Measurements from ENCODE around the gene ZC3HAV1. TPM values are rescaled to one million over a fixed set of nuclear protein-coding genes. Genes with fewer than 3 reads are reported as not detected.

The ZC3HAV1 gene
- total RNA-seq, 2 experiments from 2014 or later, result 47.4 to 52.4 TPM

- no peak overlapping the region for H2AFZ ChIP-seq (ENCODE audit: low read length)
- no peak for TF ChIP-seq EZH2phosphoT487 (IDR thresholded peaks at IDR 0.05; ENCODE audit: borderline replicate concordance, low read depth, low read length)
- TF ChIP-seq, protein P1, sequence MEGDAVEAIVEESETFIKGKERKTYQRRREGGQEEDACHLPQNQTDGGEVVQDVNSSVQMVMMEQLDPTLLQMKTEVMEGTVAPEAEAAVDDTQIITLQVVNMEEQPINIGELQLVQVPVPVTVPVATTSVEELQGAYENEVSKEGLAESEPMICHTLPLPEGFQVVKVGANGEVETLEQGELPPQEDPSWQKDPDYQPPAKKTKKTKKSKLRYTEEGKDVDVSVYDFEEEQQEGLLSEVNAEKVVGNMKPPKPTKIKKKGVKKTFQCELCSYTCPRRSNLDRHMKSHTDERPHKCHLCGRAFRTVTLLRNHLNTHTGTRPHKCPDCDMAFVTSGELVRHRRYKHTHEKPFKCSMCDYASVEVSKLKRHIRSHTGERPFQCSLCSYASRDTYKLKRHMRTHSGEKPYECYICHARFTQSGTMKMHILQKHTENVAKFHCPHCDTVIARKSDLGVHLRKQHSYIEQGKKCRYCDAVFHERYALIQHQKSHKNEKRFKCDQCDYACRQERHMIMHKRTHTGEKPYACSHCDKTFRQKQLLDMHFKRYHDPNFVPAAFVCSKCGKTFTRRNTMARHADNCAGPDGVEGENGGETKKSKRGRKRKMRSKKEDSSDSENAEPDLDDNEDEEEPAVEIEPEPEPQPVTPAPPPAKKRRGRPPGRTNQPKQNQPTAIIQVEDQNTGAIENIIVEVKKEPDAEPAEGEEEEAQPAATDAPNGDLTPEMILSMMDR (conservative IDR thresholded peaks at IDR 0.05; ENCODE audit: low read length), result no peak
- H3K4me2 ChIP-seq (ENCODE audit: low read length), result no peak overlapping the region
- H3K4me3 ChIP-seq (ENCODE audit: low read depth, low read length, poor library complexity, severe bottlenecking), result no peak overlapping the region
- peaks cover 27% of the 10 kb centered on the region; the same call in 1 of the 2 replicates for H3K79me2 ChIP-seq (ENCODE audit: insufficient read depth, low read depth, low read length)
- no peaks in the 10 kb centered on the region for H4K20me1 ChIP-seq (ENCODE audit: insufficient read depth, low read length)
- no peak overlapping the region for H3K27ac ChIP-seq (ENCODE audit: low read depth, low read length, poor library complexity, severe bottlenecking)
- POLR2A ChIA-PET, result interaction anchor here (0.6 to 1.2 kb wide), 6 partner anchors 13 to 1608 kb away, joined by 3 to 9 read pairs (median 4); no protein-coding TSS in a partner anchor
- BruUV-seq (replicated peaks), result no TSS peak
- peaks cover 89% of the 10 kb centered on the region for H3K36me3 ChIP-seq (ENCODE audit: insufficient read depth, low read length)
- H3K4me1 ChIP-seq (ENCODE audit: insufficient read depth, low read length, poor library complexity, severe bottlenecking), result peaks cover 3% of the 10 kb centered on the region
- intact Hi-C loops (cut with micrococcal nuclease; ENCODE audit: unreplicated experiment), result no loop called here
- DNase-seq (ENCODE audit: low spot score), result no peak
- peaks cover 20% of the 10 kb centered on the region; the same call in 1 of the 2 replicates for H3K9me3 ChIP-seq (ENCODE audit: low read length)
- H3K9me2 ChIP-seq (ENCODE audit: insufficient read depth, low read length), result no peaks in the 10 kb centered on the region
- CTCF ChIA-PET (ENCODE audit: unreplicated experiment), result no interaction called here
These were observed 21.3 kb downstream of the ZC3HAV1 start for GRCh38 chr7:139088268-139088667.

- intact Hi-C loops (cut with micrococcal nuclease; ENCODE audit: unreplicated experiment), result no loop called here
- no peak overlapping the region for H3K4me2 ChIP-seq (ENCODE audit: low read length)
- peaks cover 16% of the 10 kb centered on the region; the same call in 1 of the 2 replicates for H3K79me2 ChIP-seq (ENCODE audit: insufficient read depth, low read depth, low read length)
- DNase-seq (ENCODE audit: low spot score), result no peak
- ChIA-PET CTCF (ENCODE audit: unreplicated experiment) (no interaction called here), POLR2A (interaction anchor here (0.8 kb wide), 1 partner anchor 16 kb away, joined by 3 read pairs; no protein-coding TSS in a partner anchor)
- no peak overlapping the region for H3K4me3 ChIP-seq (ENCODE audit: low read depth, low read length, poor library complexity, severe bottlenecking)
- no peaks in the 10 kb centered on the region for H3K9me2 ChIP-seq (ENCODE audit: insufficient read depth, low read length)
- H3K9me3 ChIP-seq (ENCODE audit: low read length), result peaks cover 20% of the 10 kb centered on the region; the same call in 1 of the 2 replicates
- no peaks in the 10 kb centered on the region for H3K4me1 ChIP-seq (ENCODE audit: insufficient read depth, low read length, poor library complexity, severe bottlenecking)
- H2AFZ ChIP-seq (ENCODE audit: low read length), result no peak overlapping the region
- BruUV-seq (replicated peaks), result no TSS peak
- TF ChIP-seq EZH2phosphoT487 (IDR thresholded peaks at IDR 0.05; ENCODE audit: borderline replicate concordance, low read depth, low read length), result no peak
- H3K27ac ChIP-seq (ENCODE audit: low read depth, low read length, poor library complexity, severe bottlenecking), result no peak overlapping the region
- H4K20me1 ChIP-seq (ENCODE audit: insufficient read depth, low read length), result no peaks in the 10 kb centered on the region
- peaks cover 94% of the 10 kb centered on the region for H3K36me3 ChIP-seq (ENCODE audit: insufficient read depth, low read length)
These were observed 22.3 kb downstream of the ZC3HAV1 start for GRCh38 chr7:139087212-139087611.

DNA sequence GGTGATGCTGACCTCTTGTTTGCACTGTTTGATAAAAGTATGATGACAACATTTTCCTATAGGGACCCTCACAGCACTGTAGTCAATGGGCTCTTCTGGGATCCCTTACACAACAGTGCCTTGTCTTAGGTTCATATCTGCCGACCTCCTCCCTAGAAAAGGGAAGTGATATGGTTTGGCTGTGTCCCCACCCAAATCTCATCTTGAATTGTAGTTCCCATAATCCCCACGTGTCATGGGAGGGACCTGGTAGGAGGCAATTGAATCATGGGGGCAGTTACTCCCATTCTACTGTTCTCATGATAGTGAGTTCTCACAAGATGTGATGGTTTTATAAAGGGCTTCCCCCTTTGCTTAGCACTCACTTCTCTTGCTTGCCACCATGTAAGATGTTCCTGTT, 23.1 kb downstream of the ZC3HAV1 start:
- H3K9me2 ChIP-seq (ENCODE audit: insufficient read depth, low read length), result no peaks in the 10 kb centered on the region
- intact Hi-C loops (cut with micrococcal nuclease; ENCODE audit: unreplicated experiment), result no loop called here
- H3K36me3 ChIP-seq (ENCODE audit: insufficient read depth, low read length), result peaks cover 93% of the 10 kb centered on the region

More for the DNA sequence above, 23.1 kb downstream of the ZC3HAV1 start:
- TF ChIP-seq, protein P1 (conservative IDR thresholded peaks at IDR 0.05; ENCODE audit: low read length), result no peak
- TF ChIP-seq EZH2phosphoT487 (IDR thresholded peaks at IDR 0.05; ENCODE audit: borderline replicate concordance, low read depth, low read length), result no peak
- H3K9me3 ChIP-seq (ENCODE audit: low read length), result peaks cover 20% of the 10 kb centered on the region; the same call in 1 of the 2 replicates
- no peak overlapping the region for H3K4me3 ChIP-seq (ENCODE audit: low read depth, low read length, poor library complexity, severe bottlenecking)
- no peak overlapping the region for H2AFZ ChIP-seq (ENCODE audit: low read length)
- H4K20me1 ChIP-seq (ENCODE audit: insufficient read depth, low read length), result no peaks in the 10 kb centered on the region
- no peak overlapping the region for H3K4me2 ChIP-seq (ENCODE audit: low read length)
- no peaks in the 10 kb centered on the region for H3K4me1 ChIP-seq (ENCODE audit: insufficient read depth, low read length, poor library complexity, severe bottlenecking)
- H3K79me2 ChIP-seq (ENCODE audit: insufficient read depth, low read depth, low read length), result peaks cover 9% of the 10 kb centered on the region; the same call in 1 of the 2 replicates
- POLR2A ChIA-PET, result interaction anchor here (0.9 to 1.4 kb wide), 2 partner anchors 11 to 33 kb away, joined by 3 read pairs; no protein-coding TSS in a partner anchor
- H3K27ac ChIP-seq (ENCODE audit: low read depth, low read length, poor library complexity, severe bottlenecking), result no peak overlapping the region
- no peak for DNase-seq (ENCODE audit: low spot score)
- CTCF ChIA-PET (ENCODE audit: unreplicated experiment), result no interaction called here
- no TSS peak for BruUV-seq (replicated peaks)

Data from OCI-LY7 (cell line).